Sigmoid colon (tissue), 7 donors: Measurements from ENCODE around the gene HDAC4. TPM values are rescaled to one million over a fixed set of nuclear protein-coding genes. Genes with fewer than 3 reads are reported as not detected.
A peak's percentile ranks its signal among the peaks of the same experiment; 100 is the strongest.

ENCODE experiments used
- DNase-seq: peaks from one replicate; pipeline ENCODE4 v3.0.0-alpha.2; 2019
- H3K27ac ChIP-seq, 4 donors: fragments of 200-600 bp; sonication (generic); one replicate each; pipeline ENCODE4 v1.5.1; 2016 to 2019; ENCODE audit warnings: mild to moderate bottlenecking in 1 of 4
- H3K27me3 ChIP-seq, 3 donors: fragments of 200-600 bp; sonication (generic); one replicate each; pipeline ENCODE4 v1.5.1; 2019; ENCODE audit warnings: mild to moderate bottlenecking in 1 of 3
- H3K36me3 ChIP-seq, 4 donors: fragments of 200-600 bp; sonication (generic); one replicate each; pipeline ENCODE4 v1.5.1; 2016 to 2019
- H3K4me1 ChIP-seq, 4 donors: fragments of 200-600 bp; sonication (generic); one replicate each; pipeline ENCODE4 v1.5.1; 2017 to 2019
- H3K4me3 ChIP-seq, 4 donors: fragments of 200-600 bp; sonication (generic); one replicate each; pipeline ENCODE4 v1.5.1; 2017 to 2019; ENCODE audit warnings: mild to moderate bottlenecking in 2 of 4, moderate library complexity in 1 of 4
- H3K9me3 ChIP-seq, 4 donors: fragments of 200-600 bp in 3 of 4; sonication (generic) in 3 of 4; one replicate each; pipeline versions ENCODE4 v1.5.1 to v1.6.1; 2013 to 2019
- CTCF ChIP-seq, 4 experiments: fragments of 450-650 bp in 3 of 4; fragments of 200-600 bp in 1 of 4; IDR thresholded peaks; one replicate each; pipeline ENCODE4 v1.5.1; 2016 to 2019; ENCODE audit warnings: antibody characterized with exemption in 4 of 4, mild to moderate bottlenecking in 3 of 4, moderate library complexity in 2 of 4
- EP300 ChIP-seq, 4 donors: sonication (generic); formaldehyde crosslinking; IDR thresholded peaks; one replicate each; pipeline ENCODE4 v1.6.1; 2017; ENCODE audit warnings: antibody characterized with exemption in 4 of 4
- POLR2A ChIP-seq, 2 donors: fragments of 450-650 bp; IDR thresholded peaks; one replicate each; pipeline ENCODE4 v1.6.1; 2016; ENCODE audit warnings: antibody characterized with exemption in 2 of 2, mild to moderate bottlenecking in 2 of 2, moderate library complexity in 2 of 2
- POLR2AphosphoS5 ChIP-seq, 4 donors: sonication (generic); formaldehyde crosslinking; IDR thresholded peaks; one replicate each; pipeline ENCODE4 v1.6.1; 2017; ENCODE audit warnings: antibody characterized with exemption in 4 of 4
- WGBS, 2 donors: extraction: QIAGEN DNeasy Blood & Tissue Kit; methylation state at CpG; one replicate each; pipeline ENCODE4 v1.1.7; 2013; 5-methylcytosine and 5-hydroxymethylcytosine counted together
- intact Hi-C: fragments of 100-400 bp; cut with DNase I; formaldehyde crosslinking; loops from one replicate; pipeline ENCODE4 v1.15.1; 2023
- polyA plus RNA-seq, 3 donors: library from polyadenylated mRNA; stranded (reverse); fragments of 200-250 nt; gene quantifications; one replicate each; pipeline ENCODE4 v1.2.3, GENCODE V29; 2013
- total RNA-seq, 4 donors: library from RNA; depleted of rRNA; stranded (reverse); fragments of >200 nt; gene quantifications; one replicate each; pipeline ENCODE4 v1.1.0, GENCODE V29; 2016
- donor health status: healthy with polysubstance abuse.
- donor health status: Bipolar disorder and iron deficiency.
- donor health status: healthy.

Gene HDAC4
- total and polyA plus RNA-seq, 7 donors = 1.8 to 196 (median 77.0) TPM

- 85 to 92% methylated on average over 8 of the region's 8 CpGs for WGBS, 2 donors
- H3K27ac ChIP-seq = peak overlapping the region in 3 of 4 donors; percentile 7 to 84 (median 80)
Observed at GRCh38 chr2:239258248-239258647, 142.6 kb downstream of the HDAC4 start.

GRCh38 chr2:239257511-239257937 lies 143.3 kb downstream of the HDAC4 start:
- Histone ChIP-seq H3K9me3 (no peaks in the 10 kb centered on the region), H3K27me3 (no peaks in the 10 kb centered on the region), H3K4me1 (peaks cover 0 to 97% (median 87%) of the 10 kb centered on the region in 4 donors), H3K4me3 (no peak overlapping the region), H3K36me3 (no peaks in the 10 kb centered on the region), H3K27ac (peak overlapping the region; percentile 35 to 84 (median 66))
- peak in 1 of 4 donors; percentile 35 for TF ChIP-seq POLR2AphosphoS5 (IDR thresholded peaks at IDR 0.05)
- TF ChIP-seq POLR2A (IDR thresholded peaks at IDR 0.05) = no peak
- DNase-seq = peak; percentile 62
- intact Hi-C loops = no loop called here

More at GRCh38 chr2:239258248-239258647, 142.6 kb downstream of the HDAC4 start:
- no peaks in the 10 kb centered on the region for H3K36me3 ChIP-seq
- H3K4me3 ChIP-seq = no peak overlapping the region
- H3K9me3 ChIP-seq = no peaks in the 10 kb centered on the region
- no peaks in the 10 kb centered on the region for H3K27me3 ChIP-seq
- H3K4me1 ChIP-seq = peaks cover 0 to 97% (median 87%) of the 10 kb centered on the region in 4 donors
- DNase-seq = no peak
- intact Hi-C loops = no loop called here
- TF ChIP-seq POLR2A (IDR thresholded peaks at IDR 0.05) (no peak), POLR2AphosphoS5 (IDR thresholded peaks at IDR 0.05) (no peak), EP300 (IDR thresholded peaks at IDR 0.05) (no peak), CTCF (IDR thresholded peaks at IDR 0.05) (no peak)

- DNase-seq = peak; percentile 60
- intact Hi-C loops = no loop called here
- Histone ChIP-seq H3K9me3 (no peaks in the 10 kb centered on the region), H3K4me3 (no peak overlapping the region), H3K27me3 (no peaks in the 10 kb centered on the region), H3K4me1 (peaks cover 0 to 97% (median 86%) of the 10 kb centered on the region in 4 donors), H3K27ac (peak overlapping the region in 3 of 4 donors; percentile 52 to 84 (median 80)), H3K36me3 (no peaks in the 10 kb centered on the region)
- TF ChIP-seq POLR2AphosphoS5 (IDR thresholded peaks at IDR 0.05) (no peak), EP300 (IDR thresholded peaks at IDR 0.05) (no peak), POLR2A (IDR thresholded peaks at IDR 0.05) (no peak), CTCF (IDR thresholded peaks at IDR 0.05) (no peak)
- WGBS, 2 donors = 84% methylated on average over 6 of the region's 6 CpGs
Observed at GRCh38 chr2:239256350-239256743, 144.5 kb downstream of the HDAC4 start.

GRCh38 chr2:239255628-239256349 lies 145.0 kb downstream of the HDAC4 start:
- H3K4me1 ChIP-seq = peaks cover 0 to 97% (median 84%) of the 10 kb centered on the region in 4 donors
- no peak for TF ChIP-seq CTCF (IDR thresholded peaks at IDR 0.05)
- no peak for TF ChIP-seq EP300 (IDR thresholded peaks at IDR 0.05)
- TF ChIP-seq POLR2AphosphoS5 (IDR thresholded peaks at IDR 0.05) = no peak
- no peak for TF ChIP-seq POLR2A (IDR thresholded peaks at IDR 0.05)

GRCh38 chr2:239255218-239255617 lies 145.6 kb downstream of the HDAC4 start:
- intact Hi-C loops = no loop called here
- TF ChIP-seq EP300 (IDR thresholded peaks at IDR 0.05) (no peak), POLR2AphosphoS5 (IDR thresholded peaks at IDR 0.05) (no peak), CTCF (IDR thresholded peaks at IDR 0.05) (no peak), POLR2A (IDR thresholded peaks at IDR 0.05) (no peak)
- no peak overlapping the region for H3K4me3 ChIP-seq
- no peak for DNase-seq
- H3K27ac ChIP-seq = peak overlapping the region in 3 of 4 donors; percentile 11 to 84 (median 80)
- H3K27me3 ChIP-seq = no peaks in the 10 kb centered on the region
- peaks cover 0 to 97% (median 84%) of the 10 kb centered on the region in 4 donors for H3K4me1 ChIP-seq
- 67 to 87% methylated on average over 5 of the region's 5 CpGs for WGBS, 2 donors
- no peaks in the 10 kb centered on the region for H3K9me3 ChIP-seq
- H3K36me3 ChIP-seq = no peaks in the 10 kb centered on the region

More at GRCh38 chr2:239255628-239256349, 145.0 kb downstream of the HDAC4 start:
- 66 to 85% methylated on average over 7 of the region's 7 CpGs for WGBS, 2 donors
- H3K27me3 ChIP-seq = no peaks in the 10 kb centered on the region
- H3K4me3 ChIP-seq = no peak overlapping the region
- no peak for DNase-seq
- no peaks in the 10 kb centered on the region for H3K36me3 ChIP-seq
- no peaks in the 10 kb centered on the region for H3K9me3 ChIP-seq
- H3K27ac ChIP-seq = peak overlapping the region in 3 of 4 donors; percentile 52 to 84 (median 80)
- intact Hi-C loops = no loop called here
